ENCODE data around the gene WWC2. TPM values are rescaled to one million over a fixed set of nuclear protein-coding genes. Genes with fewer than 3 reads are reported as not detected.

WWC2 gene
- total RNA-seq, 1 experiment from 2014 or later: 39.1 TPM

GRCh38 chr4:183139972-183140570, 41.0 kb downstream of the WWC2 start:
- no peak overlapping the region for H3K4me2 ChIP-seq (ENCODE audit: low read length)
- H3K9ac ChIP-seq (ENCODE audit: low read length): no peak overlapping the region
- H3K4me3 ChIP-seq (replicated peaks in 1 of 2; ENCODE audit: low read depth in 1 of 2, low read length in 2 of 2): no peak overlapping the region
- ChIA-PET POLR2A (no interaction called here), RAD21 (ENCODE audit: low non-redundant PET in 1 of 2, low total read pairs in 2 of 2, uncharacterized antibody in 2 of 2, unreplicated experiment in 2 of 2) (no interaction called here), CTCF (no interaction called here)
- no peak overlapping the region for H2AFZ ChIP-seq (ENCODE audit: low read depth, low read length, poor library complexity, severe bottlenecking)
- H3K79me2 ChIP-seq (ENCODE audit: insufficient read depth, low read length): peaks cover 98% of the 10 kb centered on the region
- intact Hi-C loops (cut with micrococcal nuclease): no loop called here
- no peaks in the 10 kb centered on the region for H3K36me3 ChIP-seq (ENCODE audit: control insufficient read depth in 1 of 2, insufficient read depth in 2 of 2, low read length in 2 of 2)
- no peaks in the 10 kb centered on the region for H4K20me1 ChIP-seq (ENCODE audit: insufficient read depth)
- ATAC-seq: no peak
- H3K4me1 ChIP-seq (ENCODE audit: control insufficient read depth in 1 of 2, insufficient read depth in 2 of 2, low read length in 2 of 2): peaks cover 3 to 9% of the 10 kb centered on the region in 2 experiments; a peak in 2 of 4 replicates
- H3K27me3 ChIP-seq (ENCODE audit: insufficient read depth, low read length): no peaks in the 10 kb centered on the region
- no peak for DNase-seq (ENCODE audit: low read depth, low spot score)
- no peaks in the 10 kb centered on the region for H3K9me3 ChIP-seq (ENCODE audit: control insufficient read depth in 1 of 2, insufficient read depth in 1 of 2, low read depth in 1 of 2, low read length in 2 of 2)
- BruUV-seq (replicated peaks): no TSS peak
- no peak overlapping the region for H3K27ac ChIP-seq (ENCODE audit: low read depth, low read length)
- no peaks in the 10 kb centered on the region for H3K9me2 ChIP-seq (ENCODE audit: insufficient read depth)
- TF ChIP-seq ZBTB33 (IDR thresholded peaks at IDR 0.05; ENCODE audit: extremely low read depth, insufficient replicate concordance, low read length) (no peak), CEBPB (IDR thresholded peaks at IDR 0.05; ENCODE audit: low read depth) (no peak)

GRCh38 chr4:183140911-183141320, 41.9 kb downstream of the WWC2 start:
- Histone ChIP-seq H3K9me3 (ENCODE audit: control insufficient read depth in 1 of 2, insufficient read depth in 1 of 2, low read depth in 1 of 2, low read length in 2 of 2) (no peaks in the 10 kb centered on the region), H3K36me3 (ENCODE audit: control insufficient read depth in 1 of 2, insufficient read depth in 2 of 2, low read length in 2 of 2) (no peaks in the 10 kb centered on the region), H3K79me2 (ENCODE audit: insufficient read depth, low read length) (peaks cover 98% of the 10 kb centered on the region), H4K20me1 (ENCODE audit: insufficient read depth) (no peaks in the 10 kb centered on the region; the same call in 1 of the 2 replicates), H3K4me2 (ENCODE audit: low read length) (no peak overlapping the region), H3K4me3 (replicated peaks in 1 of 2; ENCODE audit: low read depth in 1 of 2, low read length in 2 of 2) (no peak overlapping the region), H3K27ac (ENCODE audit: low read depth, low read length) (no peak overlapping the region), H2AFZ (ENCODE audit: low read depth, low read length, poor library complexity, severe bottlenecking) (no peak overlapping the region), H3K9me2 (ENCODE audit: insufficient read depth) (no peaks in the 10 kb centered on the region), H3K4me1 (ENCODE audit: control insufficient read depth in 1 of 2, insufficient read depth in 2 of 2, low read length in 2 of 2) (peaks cover 3 to 9% of the 10 kb centered on the region in 2 experiments; a peak in 2 of 4 replicates), H3K9ac (ENCODE audit: low read length) (no peak overlapping the region), H3K27me3 (ENCODE audit: insufficient read depth, low read length) (no peaks in the 10 kb centered on the region)
- intact Hi-C loops (cut with micrococcal nuclease): no loop called here
- CTCF ChIA-PET: no interaction called here
- no TSS peak for BruUV-seq (replicated peaks)
- POLR2A ChIA-PET: no interaction called here
- RAD21 ChIA-PET (ENCODE audit: low non-redundant PET in 1 of 2, low total read pairs in 2 of 2, uncharacterized antibody in 2 of 2, unreplicated experiment in 2 of 2): no interaction called here
- no peak for ATAC-seq
- no peak for DNase-seq (ENCODE audit: low read depth, low spot score)
- TF ChIP-seq POLR2A (IDR thresholded peaks at IDR 0.05; ENCODE audit: borderline replicate concordance, extremely low read depth, insufficient read depth, insufficient read length) (no peak), MAX (IDR thresholded peaks at IDR 0.05) (no peak), REST (IDR thresholded peaks at IDR 0.05; ENCODE audit: low read depth) (no peak), EGR1 (IDR thresholded peaks at IDR 0.05; ENCODE audit: low read depth) (no peak), RAD21 (IDR thresholded peaks at IDR 0.05; ENCODE audit: low read depth) (no peak), EZH2 (IDR thresholded peaks at IDR 0.05) (no peak), JUND (IDR thresholded peaks at IDR 0.05) (no peak), CBX3 (IDR thresholded peaks at IDR 0.05; ENCODE audit: low read depth) (no peak), FOSL1 (IDR thresholded peaks at IDR 0.05; ENCODE audit: low read depth) (no peak), CEBPB (IDR thresholded peaks at IDR 0.05; ENCODE audit: low read depth) (no peak), ATF3 (IDR thresholded peaks at IDR 0.05) (no peak), EZH2phosphoT487 (IDR thresholded peaks at IDR 0.05; ENCODE audit: borderline replicate concordance) (no peak), YY1 (IDR thresholded peaks at IDR 0.05; ENCODE audit: extremely low read depth, insufficient replicate concordance, low read depth, low read length) (no peak), ZNF274 (IDR thresholded peaks at IDR 0.05; ENCODE audit: low read depth, low read length) (no peak)
